ENCODE data around the gene MPDZ. TPM values are rescaled to one million over a fixed set of nuclear protein-coding genes. Genes with fewer than 3 reads are reported as not detected.

MPDZ gene
- total RNA-seq, 1 experiment from 2014 or later = 16.6 TPM

- no peak for DNase-seq (ENCODE audit: low read depth, low spot score)
- intact Hi-C loops (cut with micrococcal nuclease; ENCODE audit: unreplicated experiment) = no loop called here
- H3K36me3 ChIP-seq (ENCODE audit: control insufficient read depth, insufficient read depth, low read length) = no peaks in the 10 kb centered on the region
- no peaks in the 10 kb centered on the region for H3K4me1 ChIP-seq (ENCODE audit: control insufficient read depth, insufficient read depth, low read length)
- ChIA-PET CTCF (no interaction called here), POLR2A (no interaction called here)
- H3K4me3 ChIP-seq (ENCODE audit: low read depth in 2 of 2, low read length in 2 of 2) = no peak overlapping the region
- BruUV-seq (replicated peaks) = no TSS peak
- no peak for TF ChIP-seq SIN3A (IDR thresholded peaks at IDR 0.05; ENCODE audit: borderline replicate concordance, insufficient read depth, low read depth, low read length)
- TF ChIP-seq TCF7L2 (IDR thresholded peaks at IDR 0.05; ENCODE audit: low read depth, low read length) = no peak
- no peak for TF ChIP-seq POLR2AphosphoS5 (IDR thresholded peaks at IDR 0.05; ENCODE audit: low read depth, low read length)
- TF ChIP-seq REST (IDR thresholded peaks at IDR 0.05; ENCODE audit: insufficient read depth in 1 of 2, low read depth in 2 of 2, low read length in 1 of 2) = no peak
- TF ChIP-seq CTCF (IDR thresholded peaks at IDR 0.05) = no peak
- no peak overlapping the region for H3K27ac ChIP-seq (ENCODE audit: low read length)
- H3K27me3 ChIP-seq (ENCODE audit: control insufficient read depth, insufficient read depth, low read length) = no peaks in the 10 kb centered on the region
- no peaks in the 10 kb centered on the region; the same call in 1 of the 2 replicates for H3K9me3 ChIP-seq (ENCODE audit: control insufficient read depth, insufficient read depth, low read depth, low read length)
- in situ Hi-C loops (cut with HindIII; ENCODE audit: low pct_unique_long_range_greater_than_20kb, low sequenced_read_pairs) = no loop called here
- ATAC-seq = no peak
Observed at GRCh38 chr9:13318027-13318426, 38.5 kb upstream of the MPDZ start.

- Histone ChIP-seq H3K9me3 (ENCODE audit: control insufficient read depth, insufficient read depth, low read depth, low read length) (no peaks in the 10 kb centered on the region), H3K36me3 (ENCODE audit: control insufficient read depth, insufficient read depth, low read length) (no peaks in the 10 kb centered on the region), H3K27me3 (ENCODE audit: control insufficient read depth, insufficient read depth, low read length) (no peaks in the 10 kb centered on the region), H3K27ac (ENCODE audit: low read length) (no peak overlapping the region), H3K4me1 (ENCODE audit: control insufficient read depth, insufficient read depth, low read length) (no peaks in the 10 kb centered on the region), H3K4me3 (ENCODE audit: low read depth in 2 of 2, low read length in 2 of 2) (no peak overlapping the region)
- intact Hi-C loops (cut with micrococcal nuclease; ENCODE audit: unreplicated experiment) = no loop called here
- in situ Hi-C loops (cut with HindIII; ENCODE audit: low pct_unique_long_range_greater_than_20kb, low sequenced_read_pairs) = no loop called here
- no peak for DNase-seq (ENCODE audit: low read depth, low spot score)
- ChIA-PET CTCF (no interaction called here), POLR2A (no interaction called here)
- TF ChIP-seq CTCF (IDR thresholded peaks at IDR 0.05) (no peak), REST (IDR thresholded peaks at IDR 0.05; ENCODE audit: insufficient read depth in 1 of 2, low read depth in 2 of 2, low read length in 1 of 2) (no peak), POLR2AphosphoS5 (IDR thresholded peaks at IDR 0.05; ENCODE audit: low read depth, low read length) (no peak), SIN3A (IDR thresholded peaks at IDR 0.05; ENCODE audit: borderline replicate concordance, insufficient read depth, low read depth, low read length) (no peak), TCF7L2 (IDR thresholded peaks at IDR 0.05; ENCODE audit: low read depth, low read length) (no peak)
- no TSS peak for BruUV-seq (replicated peaks)
- ATAC-seq = no peak
Observed at GRCh38 chr9:13296972-13297371, 17.5 kb upstream of the MPDZ start.
